SK-N-SH (cell line): ENCODE measurements around the gene FHOD3. TPM values are rescaled to one million over a fixed set of nuclear protein-coding genes. Genes with fewer than 3 reads are reported as not detected.

Experiments
- CTCF ChIA-PET: fragments of 300-600, 350-600 bp; formaldehyde crosslinking; extraction: SDS; loops from one replicate; lab custom pipeline; 2021; lab: Yijun Ruan, JAX
- POLR2A ChIA-PET: fragments of 350-600 bp; sonication (Branson Sonifier 250); formaldehyde crosslinking; extraction: SDS; loops from one replicate; lab custom pipeline; 2020; ENCODE audit warnings: antibody characterized with exemption, inconsistent platforms; lab: Yijun Ruan, JAX
- DNase-seq: peaks from one replicate; pipeline ENCODE4 v3.0.0; 2012
- H2AFZ ChIP-seq: fragments of 200-600 bp; sonication (generic); 2 replicates; pipeline ENCODE4 v1.8.1; 2016; ENCODE audit warnings: antibody characterized with exemption, mild to moderate bottlenecking, low read depth
- H3F3A ChIP-seq: fragments of 200-600 bp; sonication (generic); replicated peaks from 2 replicates; pipeline ENCODE3; 2016; ENCODE audit warnings: antibody characterized with exemption, mild to moderate bottlenecking; ENCODE audit not compliant: insufficient read depth
- H3K27ac ChIP-seq, 2 experiments: fragments of 200-500 bp in 1 of 2; fragments of 200-600 bp in 1 of 2; sonication (Bioruptor generic) in 1 of 2; sonication (generic), shearing (Covaris generic) in 1 of 2; 2 replicates each; pipeline versions ENCODE4 v1.5.1 to v1.6.1; 2014 to 2016; ENCODE audit warnings: low read depth in 2 of 2, inconsistent platforms in 1 of 2, low read length in 1 of 2, mild to moderate bottlenecking in 1 of 2, mixed read lengths in 1 of 2
- H3K27me3 ChIP-seq: fragments of 200-600 bp; sonication (generic), shearing (Covaris generic); 2 replicates; pipeline ENCODE4 v1.6.1; 2016; ENCODE audit warnings: mixed run types; ENCODE audit not compliant: insufficient read depth
- H3K36me3 ChIP-seq, 2 experiments: fragments of 200-500 bp in 1 of 2; fragments of 200-600 bp in 1 of 2; sonication (Bioruptor generic) in 1 of 2; sonication (generic) in 1 of 2; replicated peaks in 1 of 2; 2 replicates each; pipeline versions ENCODE3 to v1.5.1; 2014 to 2016; ENCODE audit warnings: low read length in 1 of 2, mild to moderate bottlenecking in 1 of 2; ENCODE audit not compliant: insufficient read depth in 2 of 2, control insufficient read depth in 1 of 2
- H3K4me1 ChIP-seq, 2 experiments: fragments of 200-500 bp in 1 of 2; fragments of 200-600 bp in 1 of 2; sonication (Bioruptor generic) in 1 of 2; sonication (generic), shearing (Covaris generic) in 1 of 2; 2 replicates each; pipeline versions ENCODE4 v1.5.1 to v1.6.1; 2014 to 2016; ENCODE audit warnings: low read depth in 1 of 2, low read length in 1 of 2, mixed run types in 1 of 2; ENCODE audit not compliant: insufficient read depth in 2 of 2, control insufficient read depth in 1 of 2
- H3K4me2 ChIP-seq: fragments of 200-600 bp; sonication (generic), shearing (Covaris generic); 2 replicates; pipeline ENCODE4 v1.6.1; 2017; ENCODE audit warnings: mixed run types
- H3K4me3 ChIP-seq, 2 experiments: fragments of 200-500 bp in 1 of 2; fragments of 200-600 bp in 1 of 2; sonication (Bioruptor generic) in 1 of 2; sonication (generic), shearing (Covaris generic) in 1 of 2; 2 replicates each; pipeline versions ENCODE4 v1.5.1 to v1.8.1; 2014 to 2016; ENCODE audit warnings: low read depth in 2 of 2, inconsistent platforms in 1 of 2, low read length in 1 of 2, mild to moderate bottlenecking in 1 of 2, mixed read lengths in 1 of 2, moderate library complexity in 1 of 2
- H3K79me2 ChIP-seq: fragments of 200-600 bp; sonication (generic); 2 replicates; pipeline ENCODE4 v1.8.1; 2017; ENCODE audit warnings: mild to moderate bottlenecking; ENCODE audit not compliant: insufficient read depth
- H3K9ac ChIP-seq: fragments of 200-600 bp; sonication (generic); 2 replicates; pipeline ENCODE4 v1.6.1; 2017; ENCODE audit warnings: mixed run types
- H3K9me2 ChIP-seq: fragments of 200-600 bp; sonication (generic); 2 replicates; pipeline ENCODE4 v1.6.1; 2017; ENCODE audit warnings: mixed run types
- H3K9me3 ChIP-seq: fragments of 200-600 bp; sonication (generic); 2 replicates; pipeline ENCODE4 v1.6.1; 2017; ENCODE audit warnings: mixed run types, mild to moderate bottlenecking, moderate library complexity
- H4K20me1 ChIP-seq: fragments of 200-600 bp; sonication (generic); 2 replicates; pipeline ENCODE4 v1.6.1; 2017; ENCODE audit warnings: mild to moderate bottlenecking, mixed run types; ENCODE audit not compliant: insufficient read depth
- EP300 ChIP-seq, 2 experiments: IDR thresholded peaks; 2 replicates each; pipeline versions ENCODE4 v1.4.0 to v1.6.1; 2012; ENCODE audit warnings: borderline replicate concordance in 1 of 2, low read depth in 1 of 2, low read length in 1 of 2
- FOSL2 ChIP-seq: IDR thresholded peaks from 2 replicates; pipeline ENCODE4 v1.4.0; 2012; ENCODE audit warnings: low read depth, mild to moderate bottlenecking, moderate library complexity, borderline replicate concordance
- MEF2A ChIP-seq: IDR thresholded peaks from 2 replicates; pipeline ENCODE4 v1.4.0; 2012; ENCODE audit warnings: low read depth, borderline replicate concordance
- PBX3 ChIP-seq: IDR thresholded peaks from 2 replicates; pipeline ENCODE4; 2012
- POLR2AphosphoS5 ChIP-seq: IDR thresholded peaks from 2 replicates; pipeline ENCODE4 v1.6.1; 2012; ENCODE audit warnings: low read depth, low read length
- RCOR1 ChIP-seq: fragments of 150-350 bp; IDR thresholded peaks from 2 replicates; pipeline ENCODE4 v1.6.1; 2017; ENCODE audit warnings: antibody characterized with exemption, low read length
- REST ChIP-seq: IDR thresholded peaks from 2 replicates; pipeline ENCODE4 v1.6.1; 2012; ENCODE audit warnings: mild to moderate bottlenecking, low read depth, low read length, moderate library complexity
- RFX5 ChIP-seq: IDR thresholded peaks from 2 replicates; pipeline ENCODE4 v1.6.1; 2012; ENCODE audit warnings: mild to moderate bottlenecking, improper control_type of control experiment, low read length
- YY1 ChIP-seq: IDR thresholded peaks from 2 replicates; pipeline ENCODE4 v1.4.0; 2012; ENCODE audit warnings: low read depth, mild to moderate bottlenecking
- WGBS: methylation state at CpG from one replicate; pipeline ENCODE4 v1.1.6; 2017; ENCODE audit warnings: low lambda C conversion rate; 5-methylcytosine and 5-hydroxymethylcytosine counted together
- polyA plus RNA-seq, 3 experiments: library from polyadenylated mRNA; depleted of rRNA; stranded (reverse); fragments of >200 nt; gene quantifications; 2 replicates each; pipeline ENCODE4 v1.2.3, GENCODE V29; 2012
- TF ChIP-seq, protein P1 (sequence below): fragments of 200-600 bp; sonication (generic); IDR thresholded peaks from 2 replicates; pipeline ENCODE4 v1.6.1; 2017; ENCODE audit warnings: antibody characterized with exemption, mild to moderate bottlenecking, moderate library complexity
- TF ChIP-seq, protein P2 (sequence below): fragments of 150-350 bp; IDR thresholded peaks from 2 replicates; pipeline ENCODE4 v1.6.1; 2016; ENCODE audit warnings: mild to moderate bottlenecking, low read depth, low read length

The FHOD3 gene
- polyA plus RNA-seq, 1 of the 3 experiments (the other 2 are of a cell fraction), result 10.9 TPM

DNA sequence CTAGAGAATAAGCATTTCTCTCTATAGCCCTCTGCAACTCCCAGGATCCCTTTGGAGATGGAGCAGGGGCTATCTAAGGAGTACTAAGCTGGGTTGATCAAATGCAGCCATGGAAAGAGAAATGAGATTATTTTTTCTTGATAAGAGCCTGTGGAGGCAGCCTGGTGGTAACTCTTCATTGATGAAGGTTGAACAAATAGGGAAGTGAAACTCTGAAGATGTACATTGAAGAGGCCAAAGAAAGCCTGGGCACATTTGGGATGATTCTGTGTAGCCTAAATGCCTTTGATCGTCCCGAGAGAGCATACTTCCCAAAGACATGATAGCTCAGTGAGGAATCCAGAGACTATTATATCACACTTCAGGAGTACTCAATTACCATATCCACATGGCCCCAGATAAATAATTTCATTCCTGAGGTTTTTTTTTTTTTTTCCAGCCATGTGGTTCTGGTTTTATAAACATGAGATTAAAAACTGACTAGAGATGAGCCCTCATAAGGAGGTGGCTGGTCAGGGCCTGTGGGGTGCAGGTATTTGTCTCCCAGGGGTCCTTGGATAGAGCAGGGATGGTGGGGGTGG, 338.8 kb downstream of the FHOD3 start:
- Histone ChIP-seq H3K27me3 (no peaks in the 10 kb centered on the region), H3K9me2 (no peaks in the 10 kb centered on the region), H4K20me1 (no peaks in the 10 kb centered on the region), H3K36me3 (no peaks in the 10 kb centered on the region), H3K9me3 (no peaks in the 10 kb centered on the region), H3K27ac (no peak overlapping the region), H3K79me2 (no peaks in the 10 kb centered on the region), H3K4me3 (no peak overlapping the region), H3K4me2 (no peak overlapping the region), H3K9ac (no peak overlapping the region), H2AFZ (no peak overlapping the region), H3K4me1 (peaks cover 0 to 9% of the 10 kb centered on the region in 2 experiments; a peak in 2 of 4 replicates), H3F3A (no peaks in the 10 kb centered on the region)
- CTCF ChIA-PET, result interaction anchor here (0.7 to 1.0 kb wide), 2 partner anchors 12 to 51 kb away, joined by 3 to 4 read pairs; no protein-coding TSS in a partner anchor
- POLR2A ChIA-PET, result no interaction called here
- 76% methylated on average over 2 of the region's 2 CpGs for WGBS
- TF ChIP-seq FOSL2, result no peak
- no peak for TF ChIP-seq RFX5
- TF ChIP-seq, all 33 proteins: peak for 0
- peak; percentile 42 for DNase-seq

DNA sequence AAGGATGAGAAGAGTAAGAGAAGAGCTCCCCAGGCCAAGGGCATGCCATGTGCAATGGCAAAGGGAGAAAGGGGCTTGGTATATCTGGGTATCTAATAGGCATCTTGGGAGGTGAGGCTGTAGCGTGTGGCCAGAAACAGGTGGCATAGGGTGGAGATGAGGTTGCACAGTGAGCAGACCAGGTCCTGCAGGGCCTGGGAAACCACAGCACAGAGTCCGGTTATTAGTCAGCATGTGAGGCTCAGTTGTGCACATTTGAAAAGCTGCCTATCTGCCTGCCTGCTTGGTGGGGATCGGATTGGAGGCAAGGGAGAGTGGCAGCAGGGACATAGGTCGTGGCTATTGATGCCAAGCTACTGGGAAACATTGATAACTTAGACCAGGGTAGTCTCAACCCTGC, 340.7 kb downstream of the FHOD3 start:
- ChIA-PET CTCF (interaction anchor here (1.4 kb wide), 1 partner anchor 49 kb away, joined by 3 read pairs; no protein-coding TSS in a partner anchor), POLR2A (no interaction called here)
- Histone ChIP-seq H3K4me3 (no peak overlapping the region), H3K4me1 (peaks cover 0 to 9% of the 10 kb centered on the region in 2 experiments; a peak in 2 of 4 replicates), H3K27ac (no peak overlapping the region), H3K9me2 (no peaks in the 10 kb centered on the region), H3K9ac (no peak overlapping the region), H3K4me2 (no peak overlapping the region), H3K27me3 (no peaks in the 10 kb centered on the region), H3K9me3 (no peaks in the 10 kb centered on the region), H4K20me1 (no peaks in the 10 kb centered on the region), H3F3A (no peaks in the 10 kb centered on the region), H3K36me3 (no peaks in the 10 kb centered on the region)
- WGBS, result 72% methylated on average over 4 of the region's 4 CpGs
- no peak for DNase-seq
- TF ChIP-seq POLR2AphosphoS5, result no peak
- TF ChIP-seq, protein P1, sequence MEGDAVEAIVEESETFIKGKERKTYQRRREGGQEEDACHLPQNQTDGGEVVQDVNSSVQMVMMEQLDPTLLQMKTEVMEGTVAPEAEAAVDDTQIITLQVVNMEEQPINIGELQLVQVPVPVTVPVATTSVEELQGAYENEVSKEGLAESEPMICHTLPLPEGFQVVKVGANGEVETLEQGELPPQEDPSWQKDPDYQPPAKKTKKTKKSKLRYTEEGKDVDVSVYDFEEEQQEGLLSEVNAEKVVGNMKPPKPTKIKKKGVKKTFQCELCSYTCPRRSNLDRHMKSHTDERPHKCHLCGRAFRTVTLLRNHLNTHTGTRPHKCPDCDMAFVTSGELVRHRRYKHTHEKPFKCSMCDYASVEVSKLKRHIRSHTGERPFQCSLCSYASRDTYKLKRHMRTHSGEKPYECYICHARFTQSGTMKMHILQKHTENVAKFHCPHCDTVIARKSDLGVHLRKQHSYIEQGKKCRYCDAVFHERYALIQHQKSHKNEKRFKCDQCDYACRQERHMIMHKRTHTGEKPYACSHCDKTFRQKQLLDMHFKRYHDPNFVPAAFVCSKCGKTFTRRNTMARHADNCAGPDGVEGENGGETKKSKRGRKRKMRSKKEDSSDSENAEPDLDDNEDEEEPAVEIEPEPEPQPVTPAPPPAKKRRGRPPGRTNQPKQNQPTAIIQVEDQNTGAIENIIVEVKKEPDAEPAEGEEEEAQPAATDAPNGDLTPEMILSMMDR, result no peak
- no peak for TF ChIP-seq EP300 (IDR thresholded peaks at IDR 0.05; ENCODE audit: borderline replicate concordance in 1 of 2, low read depth in 1 of 2, low read length in 1 of 2)
- TF ChIP-seq, protein P2, sequence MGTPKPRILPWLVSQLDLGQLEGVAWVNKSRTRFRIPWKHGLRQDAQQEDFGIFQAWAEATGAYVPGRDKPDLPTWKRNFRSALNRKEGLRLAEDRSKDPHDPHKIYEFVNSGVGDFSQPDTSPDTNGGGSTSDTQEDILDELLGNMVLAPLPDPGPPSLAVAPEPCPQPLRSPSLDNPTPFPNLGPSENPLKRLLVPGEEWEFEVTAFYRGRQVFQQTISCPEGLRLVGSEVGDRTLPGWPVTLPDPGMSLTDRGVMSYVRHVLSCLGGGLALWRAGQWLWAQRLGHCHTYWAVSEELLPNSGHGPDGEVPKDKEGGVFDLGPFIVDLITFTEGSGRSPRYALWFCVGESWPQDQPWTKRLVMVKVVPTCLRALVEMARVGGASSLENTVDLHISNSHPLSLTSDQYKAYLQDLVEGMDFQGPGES, result no peak
- TF ChIP-seq PBX3, result no peak
- TF ChIP-seq RFX5, result no peak
- TF ChIP-seq MEF2A, result no peak
- TF ChIP-seq YY1, result no peak
- TF ChIP-seq RCOR1, result no peak
- TF ChIP-seq FOSL2, result no peak
- TF ChIP-seq REST, result no peak
- TF ChIP-seq, all 33 proteins: peak for 0
- H2AFZ ChIP-seq, result no peak overlapping the region
- no peaks in the 10 kb centered on the region for H3K79me2 ChIP-seq
